Measurements from ENCODE around the gene RIC8B.

Gene RIC8B

GRCh38 chr12:106908561-106908960 is 134.1 kb downstream of the RIC8B start:
- no peak overlapping the region for H3K4me3 ChIP-seq (replicated peaks in 1 of 2; ENCODE audit: low read depth in 2 of 2, low read length in 2 of 2)
- DNase-seq (ENCODE audit: low read depth in 2 of 2) = no peak
- TF ChIP-seq CTCF (IDR thresholded peaks at IDR 0.05; ENCODE audit: low read depth, low read length) = no peak

- TF ChIP-seq CTCF (IDR thresholded peaks at IDR 0.05; ENCODE audit: low read depth, low read length) = no peak
- H3K4me3 ChIP-seq (replicated peaks in 1 of 2; ENCODE audit: low read depth in 2 of 2, low read length in 2 of 2) = no peak overlapping the region
- no peak for DNase-seq (ENCODE audit: low read depth in 2 of 2)
Observed at GRCh38 chr12:106910202-106910601, 135.7 kb downstream of the RIC8B start.

GRCh38 chr12:106911581-106911980 is 137.1 kb downstream of the RIC8B start:
- H3K4me3 ChIP-seq (replicated peaks in 1 of 2; ENCODE audit: low read depth in 2 of 2, low read length in 2 of 2) = no peak overlapping the region
- no peak for TF ChIP-seq CTCF (IDR thresholded peaks at IDR 0.05; ENCODE audit: low read depth, low read length)
- DNase-seq (ENCODE audit: low read depth in 2 of 2) = no peak

- DNase-seq (ENCODE audit: low read depth in 2 of 2) = no peak
- H3K4me3 ChIP-seq (replicated peaks in 1 of 2; ENCODE audit: low read depth in 2 of 2, low read length in 2 of 2) = no peak overlapping the region
- no peak for TF ChIP-seq CTCF (IDR thresholded peaks at IDR 0.05; ENCODE audit: low read depth, low read length)
Observed at GRCh38 chr12:106913456-106913855, 139.0 kb downstream of the RIC8B start.

- TF ChIP-seq CTCF (IDR thresholded peaks at IDR 0.05; ENCODE audit: low read depth, low read length) = no peak
- no peak overlapping the region for H3K4me3 ChIP-seq (replicated peaks in 1 of 2; ENCODE audit: low read depth in 2 of 2, low read length in 2 of 2)
Observed at GRCh38 chr12:106914796-106915634, 140.5 kb downstream of the RIC8B start.

GRCh38 chr12:106915635-106916026 is 141.1 kb downstream of the RIC8B start:
- H3K4me3 ChIP-seq (replicated peaks in 1 of 2; ENCODE audit: low read depth in 2 of 2, low read length in 2 of 2) = no peak overlapping the region
- DNase-seq (ENCODE audit: low read depth in 2 of 2) = no peak
- no peak for TF ChIP-seq CTCF (IDR thresholded peaks at IDR 0.05; ENCODE audit: low read depth, low read length)

More at GRCh38 chr12:106914796-106915634, 140.5 kb downstream of the RIC8B start:
- no peak for DNase-seq (ENCODE audit: low read depth in 2 of 2)
